Measurements from ENCODE around the gene KIF13A. TPM values are rescaled to one million over a fixed set of nuclear protein-coding genes. Genes with fewer than 3 reads are reported as not detected.
A peak's percentile ranks its signal among the peaks of the same experiment; 100 is the strongest.
"Not testable (repeated sequence)": the region's sequence is repeated elsewhere in the genome, so short reads cannot be mapped to it uniquely, and the experiment has no call there.

Gene KIF13A
- total RNA-seq, 2 donors from 2014 or later = 0.10 to 0.46 TPM

DNA sequence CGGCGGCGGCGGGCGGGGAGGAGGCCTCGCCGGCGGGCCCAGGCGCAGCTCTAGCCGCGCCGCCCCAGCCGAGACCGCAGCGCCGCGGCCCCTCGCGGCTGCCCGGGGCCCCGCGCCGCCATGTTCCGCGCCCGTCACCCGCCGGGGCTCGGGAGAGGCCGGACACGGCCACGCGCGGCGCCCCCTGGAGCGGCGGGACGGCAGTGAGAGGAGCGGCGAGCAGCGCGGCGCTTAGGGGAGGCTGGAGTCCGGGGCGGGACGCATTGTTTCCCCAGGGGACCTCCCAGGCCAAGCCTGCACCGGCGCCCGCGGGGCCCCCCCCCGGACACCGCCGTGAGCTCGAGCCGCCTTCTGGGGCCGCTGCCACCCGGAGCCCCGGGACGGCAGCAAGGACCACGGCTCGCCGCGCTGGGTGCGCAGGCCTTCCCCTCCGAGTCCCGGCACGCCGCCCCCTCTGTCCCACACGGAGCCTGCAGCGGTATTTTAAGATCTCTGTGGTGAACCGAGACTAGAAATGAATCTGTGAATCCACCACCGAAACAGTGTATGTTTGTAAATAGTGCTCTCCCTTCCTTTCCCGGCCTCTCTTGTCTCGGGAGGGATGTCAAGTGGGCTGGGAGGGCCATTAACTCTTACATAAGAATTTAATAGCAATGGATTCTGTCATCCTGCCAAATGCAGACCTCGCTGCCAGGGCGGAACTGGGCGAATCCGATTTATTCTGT is 424 bp upstream of the KIF13A start:
- peak overlapping the region; percentile 44 for H3K27ac Mint-ChIP-seq
- H3K27me3 Mint-ChIP-seq (ENCODE audit: low read depth) = peaks cover 74% of the 10 kb centered on the region
- ATAC-seq (replicated peaks in 1 of 2) (peak; percentile 86 to 87), DNase-seq (peak; percentile 73 to 74)
- H3K9me3 Mint-ChIP-seq = no peaks in the 10 kb centered on the region
- peaks cover 0 to 4% of the 10 kb centered on the region in 2 donors for H3K36me3 Mint-ChIP-seq (ENCODE audit: insufficient read depth in 2 of 2)
- H3K4me1 Mint-ChIP-seq (ENCODE audit: low read depth) = peaks cover 11% of the 10 kb centered on the region
- H3K4me3 Mint-ChIP-seq = peak overlapping the region; percentile 81 to 92

DNA sequence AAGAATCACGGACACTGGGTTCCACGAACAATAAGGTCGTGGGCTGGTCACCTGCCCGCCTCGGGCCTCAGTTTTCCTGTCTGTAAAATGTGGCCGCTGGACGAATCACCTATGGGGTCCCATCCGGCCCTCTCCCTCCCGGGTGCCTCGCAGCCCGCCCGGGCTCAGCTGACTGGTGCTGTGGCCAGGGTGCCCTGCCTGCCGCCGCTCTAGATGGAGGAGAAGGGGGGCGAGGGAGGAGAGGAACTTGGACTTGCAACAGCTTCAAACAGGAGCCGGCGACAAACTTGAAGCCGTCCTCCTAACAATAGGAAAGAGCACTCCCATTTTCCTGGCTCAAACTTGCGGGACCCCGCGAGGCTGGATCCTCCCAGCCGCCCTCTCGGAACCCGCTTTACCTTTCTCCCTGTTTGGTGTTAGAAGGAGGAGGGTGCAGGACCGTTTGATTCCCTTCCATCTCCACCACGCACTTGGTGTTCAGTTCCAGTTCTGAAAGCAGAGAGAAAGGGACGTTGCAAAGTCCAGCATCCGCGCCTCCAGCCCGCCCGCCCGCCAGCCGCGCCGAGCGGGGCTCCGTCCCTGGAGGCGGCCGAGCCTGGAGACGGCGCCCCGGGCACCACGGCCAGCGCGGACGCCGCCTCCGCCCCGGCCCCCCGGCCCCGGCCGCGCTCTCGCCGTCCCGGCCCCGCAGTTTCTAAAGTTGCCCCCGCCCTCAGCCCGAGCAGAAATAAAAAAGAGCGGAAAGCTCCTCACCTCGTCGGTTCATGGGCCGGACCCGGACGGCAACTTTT is 584 bp downstream of the KIF13A start:
- Mint-ChIP-seq H3K4me1 (ENCODE audit: low read depth) (peaks cover 11% of the 10 kb centered on the region), H3K36me3 (ENCODE audit: insufficient read depth in 2 of 2) (peaks cover 0 to 4% of the 10 kb centered on the region in 2 donors), H3K9me3 (no peaks in the 10 kb centered on the region), H3K27ac (no peak overlapping the region), H3K4me3 (peak overlapping the region; percentile 56 to 60), H3K27me3 (ENCODE audit: low read depth) (peaks cover 80% of the 10 kb centered on the region)
- DNase-seq (peak; percentile 4 to 16), ATAC-seq (replicated peaks in 1 of 2) (peak; percentile 8 to 28)

DNA sequence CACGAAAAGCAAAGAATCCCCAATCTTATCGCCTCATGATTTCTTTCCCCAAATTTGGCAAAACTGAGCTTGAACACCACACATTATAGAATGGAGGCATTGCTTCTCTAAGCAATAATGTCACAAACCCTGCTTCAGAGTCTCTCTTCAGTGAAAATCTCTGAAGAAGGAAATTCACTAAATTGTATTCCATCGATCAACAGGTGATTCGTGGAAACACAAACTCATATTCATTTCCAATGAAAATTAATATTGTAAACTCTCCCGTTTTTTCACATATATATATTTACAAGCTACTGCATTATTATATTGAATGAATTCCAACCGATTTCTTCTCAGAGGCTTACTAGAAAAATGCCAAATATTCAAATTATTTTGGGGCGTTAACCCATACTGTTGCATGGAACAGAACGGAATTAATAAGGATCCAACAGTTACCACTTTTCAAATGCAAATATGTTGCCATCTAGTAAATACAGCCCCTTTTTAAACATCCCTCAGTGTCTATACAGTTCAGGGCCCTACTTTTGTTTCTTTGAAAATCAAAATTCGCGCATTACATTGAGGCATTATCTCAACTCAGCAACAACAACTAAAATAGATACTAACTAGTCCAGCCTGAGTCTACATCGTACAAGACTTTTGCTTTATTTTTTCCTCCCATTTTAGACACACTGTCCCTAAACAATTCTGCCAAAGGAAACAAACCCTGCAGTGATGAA is 1.3 kb downstream of the KIF13A start:
- DNase-seq = no peak
- H3K36me3 Mint-ChIP-seq (ENCODE audit: insufficient read depth in 2 of 2) = peaks cover 0 to 2% of the 10 kb centered on the region in 2 donors
- H3K4me1 Mint-ChIP-seq (ENCODE audit: low read depth) = peaks cover 11% of the 10 kb centered on the region
- peak overlapping the region; percentile 56 to 60 for H3K4me3 Mint-ChIP-seq
- ATAC-seq (replicated peaks in 1 of 2) = no peak
- H3K27me3 Mint-ChIP-seq (ENCODE audit: low read depth) = peaks cover 72% of the 10 kb centered on the region
- no peaks in the 10 kb centered on the region for H3K9me3 Mint-ChIP-seq
- H3K27ac Mint-ChIP-seq = no peak overlapping the region

DNA sequence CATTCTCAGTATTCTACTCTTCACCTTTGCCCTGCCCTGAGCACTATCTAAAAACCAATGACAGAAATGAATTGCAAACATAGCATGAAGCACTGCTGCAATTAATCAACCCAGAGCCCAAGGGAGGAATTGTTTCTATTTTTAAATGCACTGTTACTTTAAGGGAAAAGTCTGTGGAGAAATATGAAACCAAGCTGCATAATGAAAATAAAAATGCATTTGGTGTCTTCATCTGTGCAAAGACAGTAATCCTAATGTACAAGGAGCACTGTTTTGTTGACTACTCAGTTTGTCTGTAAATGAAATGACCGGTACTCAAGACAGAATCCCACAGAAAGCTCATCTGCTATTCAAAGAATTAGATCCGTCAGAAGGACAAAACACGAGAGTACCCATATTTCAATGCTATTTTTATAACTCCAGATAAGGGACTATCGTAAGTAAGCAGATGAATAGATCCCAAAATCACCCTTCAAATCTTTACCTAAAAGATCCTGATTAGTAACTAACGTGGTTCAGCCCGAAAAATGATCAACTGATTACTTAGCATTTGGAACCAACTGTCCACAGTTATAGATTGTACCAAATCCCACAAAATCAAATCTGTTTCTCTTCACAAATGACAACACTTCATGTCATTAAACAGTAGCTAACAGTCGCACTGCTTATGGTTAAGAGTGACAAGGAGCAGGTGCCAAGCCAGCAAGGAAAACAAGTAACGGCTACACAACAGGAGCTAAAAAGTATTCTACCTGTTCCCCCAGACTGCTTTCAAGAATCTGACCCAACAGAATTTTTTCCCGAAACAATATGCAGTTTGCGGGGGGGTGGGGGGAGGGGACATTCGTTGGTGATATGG is 2.4 kb downstream of the KIF13A start:
- Mint-ChIP-seq H3K36me3 (ENCODE audit: insufficient read depth in 2 of 2) (peaks cover 0 to 2% of the 10 kb centered on the region in 2 donors), H3K4me1 (ENCODE audit: low read depth) (peaks cover 11% of the 10 kb centered on the region), H3K27ac (no peak overlapping the region), H3K4me3 (no peak overlapping the region), H3K27me3 (ENCODE audit: low read depth) (peaks cover 72% of the 10 kb centered on the region), H3K9me3 (no peaks in the 10 kb centered on the region)
- ATAC-seq (replicated peaks in 1 of 2) = no peak
- no peak for DNase-seq

DNA sequence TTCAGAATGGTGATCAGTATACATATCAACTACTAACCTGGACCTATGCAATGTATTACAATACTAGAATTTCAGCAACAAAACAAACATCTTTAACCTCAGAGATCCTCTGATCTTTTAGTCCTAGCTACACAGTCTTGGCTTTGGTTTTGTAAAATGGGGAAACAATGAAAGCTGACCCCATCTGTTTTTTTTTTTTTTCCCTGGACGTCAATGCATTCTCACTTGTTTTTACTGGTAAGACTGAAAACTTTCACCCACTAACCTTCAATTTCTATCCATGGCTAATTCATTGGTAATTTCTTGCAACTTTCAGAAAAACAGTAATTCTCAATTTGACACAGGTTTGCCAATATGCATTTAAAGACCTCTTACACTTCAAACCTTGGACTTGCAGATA is 3.0 kb downstream of the KIF13A start:
- ATAC-seq (replicated peaks in 1 of 2) (no peak), DNase-seq (no peak)
- Mint-ChIP-seq H3K36me3 (ENCODE audit: insufficient read depth in 2 of 2) (peaks cover 0 to 2% of the 10 kb centered on the region in 2 donors), H3K9me3 (no peaks in the 10 kb centered on the region), H3K27ac (no peak overlapping the region), H3K27me3 (ENCODE audit: low read depth) (peaks cover 72% of the 10 kb centered on the region), H3K4me1 (ENCODE audit: low read depth) (peaks cover 11% of the 10 kb centered on the region), H3K4me3 (no peak overlapping the region)

DNA sequence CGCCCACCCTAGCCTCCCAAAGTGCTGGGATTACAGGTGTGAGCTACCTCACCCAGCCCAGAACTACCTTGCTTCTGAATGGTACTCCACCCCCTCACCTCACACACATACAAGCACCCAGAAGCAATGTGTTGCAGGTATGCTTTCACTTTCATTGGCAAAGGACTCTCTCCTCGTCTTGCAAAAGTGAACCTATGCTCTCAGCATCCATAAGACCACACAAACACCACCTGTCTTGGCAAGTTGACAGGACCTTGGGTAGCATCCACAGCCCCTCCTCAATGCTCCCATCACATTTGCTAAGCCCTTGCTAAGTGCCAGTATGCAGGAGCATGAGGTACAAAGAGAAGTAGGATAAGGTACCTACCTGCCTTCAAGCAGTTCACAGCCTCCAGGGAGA is 3.7 kb downstream of the KIF13A start:
- H3K27me3 Mint-ChIP-seq (ENCODE audit: low read depth) = peaks cover 68% of the 10 kb centered on the region
- ATAC-seq (replicated peaks in 1 of 2) (no peak), DNase-seq (no peak)
- peaks cover 0 to 2% of the 10 kb centered on the region in 2 donors for H3K36me3 Mint-ChIP-seq (ENCODE audit: insufficient read depth in 2 of 2)
- H3K27ac Mint-ChIP-seq = no peak overlapping the region
- peaks cover 11% of the 10 kb centered on the region for H3K4me1 Mint-ChIP-seq (ENCODE audit: low read depth)
- no peak overlapping the region for H3K4me3 Mint-ChIP-seq
- no peaks in the 10 kb centered on the region for H3K9me3 Mint-ChIP-seq

DNA sequence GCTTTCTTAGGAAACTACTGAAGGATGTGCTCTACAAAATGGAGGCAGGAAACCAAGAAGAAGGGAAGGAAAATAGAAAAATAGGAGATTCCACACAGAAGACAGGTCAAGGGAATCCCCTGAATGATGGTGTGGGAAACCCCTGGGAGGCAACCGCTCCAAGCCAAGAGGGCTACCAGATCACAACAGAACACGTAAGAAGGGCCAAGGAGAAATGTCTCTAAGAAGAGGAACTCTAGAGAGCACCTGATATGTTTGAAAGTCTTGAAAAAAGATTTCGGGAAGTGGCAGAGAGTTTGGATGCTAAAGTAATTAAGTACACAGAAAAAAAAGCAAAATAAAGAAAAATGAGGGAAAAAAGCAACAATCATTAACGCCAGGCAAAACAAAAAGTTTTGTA is 7.1 kb downstream of the KIF13A start:
- Mint-ChIP-seq H3K27me3 (ENCODE audit: low read depth) (peaks cover 48% of the 10 kb centered on the region), H3K4me3 (no peak overlapping the region), H3K36me3 (ENCODE audit: insufficient read depth in 2 of 2) (no peaks in the 10 kb centered on the region), H3K9me3 (no peaks in the 10 kb centered on the region), H3K4me1 (ENCODE audit: low read depth) (peaks cover 4% of the 10 kb centered on the region), H3K27ac (no peak overlapping the region)
- ATAC-seq (replicated peaks in 1 of 2) (no peak), DNase-seq (no peak)

DNA sequence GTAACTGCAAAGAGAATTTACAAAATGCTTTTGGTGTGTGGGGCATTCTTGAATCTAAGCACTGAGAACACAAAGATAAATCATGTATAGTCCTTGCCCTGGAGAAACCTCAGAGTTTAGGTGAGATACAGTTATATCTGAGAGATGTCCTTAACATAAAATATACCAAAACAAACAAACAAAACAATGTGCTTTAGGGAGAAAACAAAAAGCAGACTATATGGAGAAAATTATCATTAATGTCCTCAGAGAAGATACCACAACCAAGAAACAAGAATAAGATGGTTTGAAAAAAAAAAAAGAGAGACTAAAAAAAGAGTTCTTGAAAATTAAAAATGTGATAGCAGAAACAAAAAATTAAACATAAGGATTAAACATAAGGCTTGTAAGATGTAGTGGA is 8.0 kb downstream of the KIF13A start:
- ATAC-seq (replicated peaks in 1 of 2) (no peak), DNase-seq (no peak)
- no peak overlapping the region for H3K27ac Mint-ChIP-seq
- no peaks in the 10 kb centered on the region for H3K9me3 Mint-ChIP-seq
- peaks cover 39% of the 10 kb centered on the region for H3K27me3 Mint-ChIP-seq (ENCODE audit: low read depth)
- no peaks in the 10 kb centered on the region for H3K36me3 Mint-ChIP-seq (ENCODE audit: insufficient read depth in 2 of 2)
- no peak overlapping the region for H3K4me3 Mint-ChIP-seq
- peaks cover 4% of the 10 kb centered on the region for H3K4me1 Mint-ChIP-seq (ENCODE audit: low read depth)

DNA sequence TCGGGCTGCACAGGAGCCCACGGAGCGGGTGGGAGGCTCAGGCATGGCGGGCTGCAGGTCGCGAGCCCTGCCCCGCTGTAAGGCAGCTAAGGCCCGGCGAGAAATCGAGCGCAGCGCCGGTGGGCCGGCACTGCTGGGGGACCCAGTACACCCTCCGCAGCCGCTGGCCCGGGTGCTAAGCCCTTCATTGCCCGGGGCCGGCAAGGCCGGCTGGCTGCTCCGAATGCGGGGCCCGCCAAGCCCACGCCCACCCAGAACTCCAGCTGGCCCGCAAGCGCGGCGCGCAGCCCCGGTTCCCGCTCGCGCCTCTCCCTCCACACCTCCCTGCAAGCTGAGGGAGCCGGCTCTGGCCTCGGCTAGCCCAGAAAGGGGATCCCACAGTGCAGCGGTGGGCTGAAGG is 11.2 kb downstream of the KIF13A start:
- ATAC-seq (replicated peaks in 1 of 2); H3K4me3 Mint-ChIP-seq; H3K36me3 Mint-ChIP-seq (ENCODE audit: insufficient read depth in 2 of 2); H3K27ac Mint-ChIP-seq; H3K9me3 Mint-ChIP-seq; DNase-seq; H3K4me1 Mint-ChIP-seq (ENCODE audit: low read depth): not testable (repeated sequence)
- H3K27me3 Mint-ChIP-seq (ENCODE audit: low read depth) = peaks cover 36% of the 10 kb centered on the region

DNA sequence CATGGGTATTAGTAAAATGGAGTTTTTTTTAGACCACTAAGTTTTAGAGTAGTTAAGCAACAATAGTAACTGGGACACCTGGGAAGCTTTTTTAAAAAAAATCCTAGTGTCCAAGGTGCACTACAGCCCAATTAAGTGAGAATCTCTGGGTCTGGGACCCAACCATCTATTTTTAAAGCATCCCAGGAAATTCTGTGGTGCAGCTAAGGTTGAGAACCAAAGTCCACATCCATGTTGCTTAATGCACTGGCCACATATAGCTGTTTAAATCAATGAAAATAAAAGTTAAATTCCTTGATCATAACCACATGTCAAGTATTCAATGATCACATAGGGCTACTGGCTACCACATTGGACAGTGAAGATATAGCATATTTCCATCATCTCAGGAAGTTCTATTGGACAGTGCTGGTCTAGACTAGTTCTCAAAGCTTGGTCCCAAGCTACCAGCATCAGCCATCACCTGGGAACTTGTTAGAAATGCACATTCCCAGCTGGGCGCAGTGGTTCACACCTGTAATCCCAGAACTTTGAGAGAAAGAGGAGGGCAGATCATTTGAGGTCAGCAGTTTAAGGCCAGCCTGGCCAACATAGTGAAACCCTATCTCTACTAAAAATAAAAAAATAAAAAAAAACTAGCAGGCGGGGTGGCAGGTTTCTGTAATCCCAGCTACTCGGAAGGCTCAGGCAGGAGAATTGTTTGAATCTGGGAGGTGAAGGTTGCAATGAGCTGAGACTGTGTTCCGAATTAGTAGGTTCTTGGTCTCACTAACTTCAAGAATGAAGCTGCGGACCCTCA is 12.7 kb downstream of the KIF13A start:
- ATAC-seq (replicated peaks in 1 of 2) = no peak
- Mint-ChIP-seq H3K36me3 (ENCODE audit: insufficient read depth in 2 of 2) (no peaks in the 10 kb centered on the region), H3K27me3 (ENCODE audit: low read depth) (peaks cover 30% of the 10 kb centered on the region), H3K4me1 (ENCODE audit: low read depth) (no peaks in the 10 kb centered on the region), H3K27ac (no peak overlapping the region), H3K4me3 (no peak overlapping the region), H3K9me3 (no peaks in the 10 kb centered on the region)
- no peak for DNase-seq

DNA sequence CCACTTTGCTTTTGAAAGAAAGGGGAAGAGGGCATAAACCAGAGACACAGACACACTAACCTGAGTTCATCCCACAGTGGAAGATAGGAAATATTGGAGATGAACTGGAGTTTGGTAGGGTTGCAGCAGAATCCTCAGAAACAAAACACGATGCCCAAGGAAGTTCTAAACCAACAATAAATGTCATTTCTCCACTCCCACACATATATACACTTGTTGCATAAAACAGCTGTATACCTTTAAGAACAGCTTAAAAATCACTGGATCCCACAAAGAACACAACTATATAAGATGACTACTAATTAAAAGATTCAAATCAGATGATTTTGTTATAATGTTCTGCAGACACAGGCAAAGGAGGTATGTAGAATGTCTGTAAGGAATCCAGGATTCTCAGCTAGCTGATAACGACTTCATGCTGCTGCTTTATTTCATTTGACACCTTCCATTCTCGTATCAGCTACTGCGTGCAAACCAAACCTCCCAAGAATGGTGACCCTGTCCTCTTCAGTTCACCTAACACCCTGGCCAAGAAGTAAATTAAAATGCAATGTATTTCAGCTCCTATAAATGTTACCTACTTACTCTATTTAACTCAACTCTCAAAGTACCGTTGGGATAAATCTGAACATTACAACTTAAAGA is 14.3 kb downstream of the KIF13A start:
- DNase-seq = no peak
- no peak for ATAC-seq (replicated peaks in 1 of 2)
- no peak overlapping the region for H3K27ac Mint-ChIP-seq
- H3K4me3 Mint-ChIP-seq = no peak overlapping the region
- H3K27me3 Mint-ChIP-seq (ENCODE audit: low read depth) = peaks cover 24% of the 10 kb centered on the region
- no peaks in the 10 kb centered on the region for H3K36me3 Mint-ChIP-seq (ENCODE audit: insufficient read depth in 2 of 2)
- no peaks in the 10 kb centered on the region for H3K4me1 Mint-ChIP-seq (ENCODE audit: low read depth)
- no peaks in the 10 kb centered on the region for H3K9me3 Mint-ChIP-seq
